Natural killer cell (primary cell): ENCODE results near the gene SULT1C3. TPM values are rescaled to one million over a fixed set of nuclear protein-coding genes. Genes with fewer than 3 reads are reported as not detected.

Experiments
- ATAC-seq, 3 donors: fragments of 150-1000 bp in 2 of 3; fragments of 200-7000 bp in 1 of 3; cut with Tn5 transposase; 1 replicate in 1 of 3; 2 replicates in 2 of 3; pipeline ENCODE4 v1.10.0; 2021; ENCODE audit warnings: mild to moderate bottlenecking in 2 of 3, moderate library complexity in 2 of 3
- DNase-seq, 2 donors: peaks; one replicate each; pipeline versions ENCODE4 v3.0.0 to v3.0.0-alpha.2; 2013 to 2021; ENCODE audit warnings: mixed read lengths in 1 of 2
- H3K27ac ChIP-seq: one replicate; pipeline ENCODE4 v1.5.1; 2013; ENCODE audit warnings: mild to moderate bottlenecking, low read length
- H3K27me3 ChIP-seq: one replicate; pipeline ENCODE4 v1.6.1; 2013; ENCODE audit warnings: low read length; ENCODE audit not compliant: control insufficient read depth, insufficient read depth
- H3K36me3 ChIP-seq: one replicate; pipeline ENCODE4 v1.6.1; 2013; ENCODE audit warnings: low read length; ENCODE audit not compliant: control insufficient read depth, insufficient read depth
- H3K4me1 ChIP-seq: one replicate; pipeline ENCODE4 v1.6.1; 2013; ENCODE audit warnings: low read length; ENCODE audit not compliant: control insufficient read depth, insufficient read depth
- H3K4me3 ChIP-seq: one replicate; pipeline ENCODE4 v1.5.1; 2013; ENCODE audit warnings: low read length
- H3K9me3 ChIP-seq: one replicate; pipeline ENCODE4 v1.6.1; 2013; ENCODE audit warnings: low read length; ENCODE audit not compliant: control insufficient read depth, insufficient read depth
- H3K27ac Mint-ChIP-seq, 2 donors: one replicate each; pipeline ENCODE4 v1.8.0; 2022; ENCODE audit warnings: mild to moderate bottlenecking in 2 of 2, mixed read lengths in 2 of 2, moderate library complexity in 1 of 2
- H3K27me3 Mint-ChIP-seq, 2 donors: one replicate each; pipeline ENCODE4 v1.8.0; 2022; ENCODE audit warnings: low read depth in 2 of 2, mixed read lengths in 2 of 2
- H3K36me3 Mint-ChIP-seq: one replicate; pipeline ENCODE4 v1.8.0; 2022; ENCODE audit warnings: mixed read lengths
- H3K4me1 Mint-ChIP-seq, 2 donors: one replicate each; pipeline ENCODE4 v1.8.0; 2022; ENCODE audit warnings: mixed read lengths in 2 of 2
- H3K4me3 Mint-ChIP-seq: one replicate; pipeline ENCODE4 v1.8.0; 2022; ENCODE audit warnings: mild to moderate bottlenecking, moderate library complexity, mixed read lengths
- H3K9me3 Mint-ChIP-seq, 2 donors: one replicate each; pipeline ENCODE4 v1.8.0; 2022; ENCODE audit warnings: mixed read lengths in 2 of 2
- WGBS: methylation state at CpG from one replicate; pipeline ENCODE4 v1.1.7; 2013; ENCODE audit warnings: missing lambda C conversion rate; ENCODE audit not compliant: insufficient coverage; 5-methylcytosine and 5-hydroxymethylcytosine counted together
- intact Hi-C: fragments of 100-400 bp; cut with micrococcal nuclease; formaldehyde crosslinking; loops from one replicate; pipeline ENCODE4 v1.14.2; 2022
- total RNA-seq, 4 donors: library from RNA; stranded (reverse); fragments of 120-200 nt in 1 of 4; gene quantifications; one replicate each; pipeline versions ENCODE4 v1.2.3 to v1.2.4, GENCODE V29; 2013 to 2022
- TF ChIP-seq, protein P1 (sequence below): fragments of 200-600 bp; IDR thresholded peaks from one replicate; pipeline ENCODE4 v1.8.0; 2022; ENCODE audit warnings: antibody characterized with exemption

The SULT1C3 gene
- total RNA-seq, 3 donors from 2014 or later (not counting 1 experiment from before 2014, with no cell fraction given): not detected

DNA sequence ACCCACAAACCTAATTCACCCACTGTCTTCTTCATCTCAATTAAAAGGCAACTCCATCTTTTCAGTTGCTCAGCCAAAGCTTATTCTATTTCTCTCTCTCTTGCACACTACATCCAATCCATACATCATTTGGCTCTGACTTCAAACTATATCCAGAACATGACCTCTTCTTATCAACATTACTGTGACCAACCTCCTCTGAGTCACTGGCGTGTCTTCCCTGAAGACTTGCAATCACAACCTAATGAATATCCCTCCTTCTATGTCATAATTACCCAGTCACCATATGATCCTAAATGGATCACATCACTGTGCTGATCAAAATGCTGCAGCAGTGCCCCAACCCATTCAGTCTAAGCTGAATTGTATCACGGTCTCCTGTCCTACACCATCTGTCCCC, 22.6 kb upstream of the SULT1C3 start:
- TF ChIP-seq, protein P1, sequence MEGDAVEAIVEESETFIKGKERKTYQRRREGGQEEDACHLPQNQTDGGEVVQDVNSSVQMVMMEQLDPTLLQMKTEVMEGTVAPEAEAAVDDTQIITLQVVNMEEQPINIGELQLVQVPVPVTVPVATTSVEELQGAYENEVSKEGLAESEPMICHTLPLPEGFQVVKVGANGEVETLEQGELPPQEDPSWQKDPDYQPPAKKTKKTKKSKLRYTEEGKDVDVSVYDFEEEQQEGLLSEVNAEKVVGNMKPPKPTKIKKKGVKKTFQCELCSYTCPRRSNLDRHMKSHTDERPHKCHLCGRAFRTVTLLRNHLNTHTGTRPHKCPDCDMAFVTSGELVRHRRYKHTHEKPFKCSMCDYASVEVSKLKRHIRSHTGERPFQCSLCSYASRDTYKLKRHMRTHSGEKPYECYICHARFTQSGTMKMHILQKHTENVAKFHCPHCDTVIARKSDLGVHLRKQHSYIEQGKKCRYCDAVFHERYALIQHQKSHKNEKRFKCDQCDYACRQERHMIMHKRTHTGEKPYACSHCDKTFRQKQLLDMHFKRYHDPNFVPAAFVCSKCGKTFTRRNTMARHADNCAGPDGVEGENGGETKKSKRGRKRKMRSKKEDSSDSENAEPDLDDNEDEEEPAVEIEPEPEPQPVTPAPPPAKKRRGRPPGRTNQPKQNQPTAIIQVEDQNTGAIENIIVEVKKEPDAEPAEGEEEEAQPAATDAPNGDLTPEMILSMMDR: no peak
- Mint-ChIP-seq H3K4me1 (no peaks in the 10 kb centered on the region), H3K4me3 (no peak overlapping the region), H3K36me3 (no peaks in the 10 kb centered on the region), H3K27me3 (no peaks in the 10 kb centered on the region), H3K9me3 (peaks cover 0 to 2% of the 10 kb centered on the region in 2 donors), H3K27ac (no peak overlapping the region)
- ATAC-seq (no peak), DNase-seq (no peak)
- no peaks in the 10 kb centered on the region for H3K9me3 ChIP-seq
- no peaks in the 10 kb centered on the region for H3K4me1 ChIP-seq
- no peaks in the 10 kb centered on the region for H3K36me3 ChIP-seq
- 87% methylated on average over 2 of the region's 2 CpGs for WGBS
- H3K4me3 ChIP-seq: no peak overlapping the region
- no peak overlapping the region for H3K27ac ChIP-seq
- no peaks in the 10 kb centered on the region for H3K27me3 ChIP-seq
- intact Hi-C loops: no loop called here

DNA sequence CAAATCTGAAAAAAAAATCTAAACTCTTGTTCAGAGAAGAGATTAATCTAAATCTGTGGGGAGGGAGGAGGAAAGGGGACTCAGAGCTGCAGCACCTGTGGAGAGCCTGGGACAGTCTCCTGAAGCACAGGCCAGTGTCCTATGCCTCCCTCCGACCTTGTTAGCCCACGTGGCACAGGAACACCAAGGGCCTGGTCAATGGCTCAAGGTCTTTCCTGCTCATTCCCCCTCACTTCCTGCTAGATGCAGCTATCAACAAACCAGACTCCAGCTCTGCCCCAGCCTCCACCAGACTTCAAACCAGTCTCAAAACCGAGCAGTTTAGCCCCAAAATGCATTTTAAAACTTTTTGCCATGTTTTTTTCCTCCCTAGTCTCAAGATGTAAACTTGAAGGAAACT, 20.1 kb upstream of the SULT1C3 start:
- intact Hi-C loops: no loop called here
- WGBS: 30% methylated on average over 3 of the region's 3 CpGs
- TF ChIP-seq, protein P1: no peak
- Histone ChIP-seq H3K27ac (no peak overlapping the region), H3K36me3 (no peaks in the 10 kb centered on the region), H3K9me3 (peaks cover 9% of the 10 kb centered on the region), H3K27me3 (no peaks in the 10 kb centered on the region), H3K4me3 (no peak overlapping the region), H3K4me1 (no peaks in the 10 kb centered on the region)
- Mint-ChIP-seq H3K4me1 (no peaks in the 10 kb centered on the region), H3K4me3 (no peak overlapping the region), H3K27me3 (no peaks in the 10 kb centered on the region), H3K9me3 (peaks cover 5 to 9% of the 10 kb centered on the region in 2 donors), H3K27ac (no peak overlapping the region), H3K36me3 (no peaks in the 10 kb centered on the region)
- no peak for DNase-seq
- ATAC-seq: no peak

DNA sequence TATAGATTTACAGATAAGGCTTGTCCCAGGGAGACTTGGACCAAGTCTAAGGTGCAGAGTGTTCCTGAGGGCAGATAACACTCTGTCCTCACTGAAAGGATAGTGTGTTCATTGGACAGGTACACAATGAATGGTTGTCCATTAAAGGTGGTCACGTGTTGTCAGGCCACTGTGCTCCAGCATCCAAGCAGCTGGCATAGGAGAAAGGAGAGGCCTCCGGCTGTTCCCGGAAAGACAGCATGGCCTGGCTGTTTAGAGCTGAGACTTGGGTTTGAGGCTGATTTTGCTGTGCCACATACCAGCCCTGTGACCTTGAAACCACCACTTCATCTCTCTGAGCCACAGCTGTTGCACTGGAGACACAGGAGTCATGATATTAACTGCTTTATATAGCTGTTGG, 19.6 kb upstream of the SULT1C3 start:
- 97% methylated on average over 3 of the region's 3 CpGs for WGBS
- H3K9me3 Mint-ChIP-seq: peaks cover 5 to 9% of the 10 kb centered on the region in 2 donors

More for the DNA sequence above, 19.6 kb upstream of the SULT1C3 start:
- DNase-seq (no peak), ATAC-seq (no peak)
- Histone ChIP-seq H3K4me3 (no peak overlapping the region), H3K4me1 (no peaks in the 10 kb centered on the region), H3K36me3 (no peaks in the 10 kb centered on the region), H3K9me3 (peaks cover 9% of the 10 kb centered on the region), H3K27ac (no peak overlapping the region), H3K27me3 (no peaks in the 10 kb centered on the region)
- no peaks in the 10 kb centered on the region for H3K27me3 Mint-ChIP-seq
- intact Hi-C loops: no loop called here
- no peaks in the 10 kb centered on the region for H3K36me3 Mint-ChIP-seq
- TF ChIP-seq, protein P1: no peak
- H3K4me1 Mint-ChIP-seq: no peaks in the 10 kb centered on the region
- H3K4me3 Mint-ChIP-seq: no peak overlapping the region
- no peak overlapping the region for H3K27ac Mint-ChIP-seq
